ENCODE results near the gene RAMP3.

- TF ChIP-seq, protein P1, sequence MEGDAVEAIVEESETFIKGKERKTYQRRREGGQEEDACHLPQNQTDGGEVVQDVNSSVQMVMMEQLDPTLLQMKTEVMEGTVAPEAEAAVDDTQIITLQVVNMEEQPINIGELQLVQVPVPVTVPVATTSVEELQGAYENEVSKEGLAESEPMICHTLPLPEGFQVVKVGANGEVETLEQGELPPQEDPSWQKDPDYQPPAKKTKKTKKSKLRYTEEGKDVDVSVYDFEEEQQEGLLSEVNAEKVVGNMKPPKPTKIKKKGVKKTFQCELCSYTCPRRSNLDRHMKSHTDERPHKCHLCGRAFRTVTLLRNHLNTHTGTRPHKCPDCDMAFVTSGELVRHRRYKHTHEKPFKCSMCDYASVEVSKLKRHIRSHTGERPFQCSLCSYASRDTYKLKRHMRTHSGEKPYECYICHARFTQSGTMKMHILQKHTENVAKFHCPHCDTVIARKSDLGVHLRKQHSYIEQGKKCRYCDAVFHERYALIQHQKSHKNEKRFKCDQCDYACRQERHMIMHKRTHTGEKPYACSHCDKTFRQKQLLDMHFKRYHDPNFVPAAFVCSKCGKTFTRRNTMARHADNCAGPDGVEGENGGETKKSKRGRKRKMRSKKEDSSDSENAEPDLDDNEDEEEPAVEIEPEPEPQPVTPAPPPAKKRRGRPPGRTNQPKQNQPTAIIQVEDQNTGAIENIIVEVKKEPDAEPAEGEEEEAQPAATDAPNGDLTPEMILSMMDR (conservative IDR thresholded peaks at IDR 0.05 in 1 of 2, IDR thresholded peaks at IDR 0.05 in 1 of 2; ENCODE audit: low read depth in 1 of 2, low read length in 2 of 2): no peak
- no peak for TF ChIP-seq EZH2 (IDR thresholded peaks at IDR 0.05; ENCODE audit: low read length, missing control alignments)
These were observed 25.5 kb downstream of the RAMP3 start for GRCh38 chr7:45182856-45183710.

Data from fibroblast of lung (primary cell).